ENCODE results near the gene ZNF678.

- no peak for TF ChIP-seq SIN3A (IDR thresholded peaks at IDR 0.05; ENCODE audit: borderline replicate concordance, insufficient read depth, low read length)
- TF ChIP-seq TAF1 (IDR thresholded peaks at IDR 0.05; ENCODE audit: borderline replicate concordance, insufficient read depth, low read length) = no peak
These were observed 13.5 kb upstream of the ZNF678 start for GRCh38 chr1:227549892-227550291.

Measured in PFSK-1 (cell line).